HG03196 (cell line): ENCODE results near the gene NFIA.

Experiments used
- ATAC-seq: cut with Tn5 transposase; IDR thresholded peaks from one replicate; pipeline ENCODE4 v1.9.1; 2021; ENCODE audit not compliant: unreplicated experiment

NFIA gene

GRCh38 chr1:61174060-61174795 lies 91.9 kb downstream of the NFIA start:
- no peak for ATAC-seq

- ATAC-seq: no peak
Observed at GRCh38 chr1:61175976-61176375, 93.6 kb downstream of the NFIA start.

- ATAC-seq: no peak
Observed at GRCh38 chr1:61181067-61182038, 99.0 kb downstream of the NFIA start.

GRCh38 chr1:61182049-61182448 lies 99.7 kb downstream of the NFIA start:
- no peak for ATAC-seq

- ATAC-seq: no peak
Observed at GRCh38 chr1:61182480-61182879, 100.1 kb downstream of the NFIA start.

GRCh38 chr1:61183471-61184039 lies 101.2 kb downstream of the NFIA start:
- ATAC-seq: no peak

- ATAC-seq: no peak
Observed at GRCh38 chr1:61184040-61184713, 101.8 kb downstream of the NFIA start.

GRCh38 chr1:61184714-61185106 lies 102.3 kb downstream of the NFIA start:
- ATAC-seq: no peak

GRCh38 chr1:61186753-61187152 lies 104.4 kb downstream of the NFIA start:
- ATAC-seq: no peak

GRCh38 chr1:61187352-61188086 lies 105.2 kb downstream of the NFIA start:
- ATAC-seq: no peak

- ATAC-seq: no peak
Observed at GRCh38 chr1:61190153-61190552, 107.8 kb downstream of the NFIA start.

GRCh38 chr1:61190618-61191432 lies 108.5 kb downstream of the NFIA start:
- ATAC-seq: no peak

GRCh38 chr1:61191433-61191720 lies 109.0 kb downstream of the NFIA start:
- ATAC-seq: no peak

GRCh38 chr1:61192663-61193330 lies 110.4 kb downstream of the NFIA start:
- no peak for ATAC-seq

- no peak for ATAC-seq
Observed at GRCh38 chr1:61193808-61194207, 111.4 kb downstream of the NFIA start.

- ATAC-seq: no peak
Observed at GRCh38 chr1:61198554-61198953, 116.2 kb downstream of the NFIA start.

- no peak for ATAC-seq
Observed at GRCh38 chr1:61201035-61201434, 118.7 kb downstream of the NFIA start.

GRCh38 chr1:61202854-61203598 lies 120.7 kb downstream of the NFIA start:
- no peak for ATAC-seq

GRCh38 chr1:61204528-61204927 lies 122.2 kb downstream of the NFIA start:
- no peak for ATAC-seq
